Right hindlimb (tissue), 1 donor: Measurements from ENCODE around the gene MGLL.
A peak's percentile ranks its signal among the peaks of the same experiment; 100 is the strongest.
"Not testable (repeated sequence)": the region's sequence is repeated elsewhere in the genome, so short reads cannot be mapped to it uniquely, and the experiment has no call there.

Experiments
- DNase-seq: peaks from one replicate; pipeline ENCODE4 v3.0.0-alpha.2; 2018

Gene MGLL

GRCh38 chr3:127718916-127719290 is 103.4 kb downstream of the MGLL start:
- no peak for DNase-seq

DNA sequence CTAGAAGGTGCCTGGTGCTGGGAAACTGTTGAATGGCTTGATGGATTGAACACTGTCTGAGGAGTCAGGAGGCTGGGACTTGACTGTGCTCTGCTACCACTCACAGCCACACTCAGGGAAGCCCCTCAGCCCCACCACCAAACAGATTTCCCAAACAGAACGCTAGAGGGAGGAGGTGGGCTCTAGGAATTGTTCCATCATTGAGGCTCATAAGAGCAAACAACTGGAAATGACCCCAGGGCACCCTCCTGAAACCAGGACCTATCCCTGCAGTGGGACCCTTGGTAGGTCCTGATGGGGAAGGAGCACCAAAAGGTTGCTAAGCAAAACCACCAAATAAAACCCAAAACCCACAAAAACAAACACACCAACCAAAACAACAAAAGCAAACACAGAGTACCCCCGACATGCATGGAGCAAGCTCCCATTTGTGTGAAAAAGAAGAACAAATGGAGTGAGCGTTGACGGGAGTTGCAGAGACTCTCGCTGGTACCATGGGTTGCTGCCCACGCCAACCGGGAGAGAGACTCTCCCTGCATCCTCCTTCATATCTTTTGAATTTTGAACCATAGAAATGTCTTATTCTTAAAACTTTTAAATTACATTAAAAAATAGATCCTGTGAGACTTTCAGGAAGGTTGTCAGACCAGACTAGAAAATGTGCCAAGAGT is 103.9 kb downstream of the MGLL start:
- no peak for DNase-seq

- DNase-seq: no peak
Measured at GRCh38 chr3:127717357-127718244, 104.7 kb downstream of the MGLL start.

- DNase-seq: no peak
Measured at GRCh38 chr3:127716384-127716783, 105.9 kb downstream of the MGLL start.

DNA sequence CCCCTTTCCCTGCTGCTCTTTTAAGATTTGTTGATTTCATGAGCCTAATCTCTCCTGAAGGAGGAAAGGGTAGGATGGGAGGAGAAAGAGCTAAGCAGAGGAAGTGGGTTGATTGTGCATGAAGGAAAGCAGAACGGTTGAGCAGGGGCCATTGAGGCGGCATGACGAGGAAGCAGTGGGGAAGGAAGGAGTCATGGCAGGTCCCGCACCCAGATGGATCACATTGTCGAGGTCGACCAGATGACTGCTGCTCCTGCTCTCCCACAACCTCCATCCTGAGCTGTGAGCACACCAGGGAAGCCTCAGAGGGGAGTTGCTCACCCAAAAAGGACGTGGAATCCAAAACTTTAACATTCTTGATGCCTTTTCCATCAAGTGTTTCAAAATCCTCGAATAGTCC is 106.8 kb downstream of the MGLL start:
- DNase-seq: no peak

DNA sequence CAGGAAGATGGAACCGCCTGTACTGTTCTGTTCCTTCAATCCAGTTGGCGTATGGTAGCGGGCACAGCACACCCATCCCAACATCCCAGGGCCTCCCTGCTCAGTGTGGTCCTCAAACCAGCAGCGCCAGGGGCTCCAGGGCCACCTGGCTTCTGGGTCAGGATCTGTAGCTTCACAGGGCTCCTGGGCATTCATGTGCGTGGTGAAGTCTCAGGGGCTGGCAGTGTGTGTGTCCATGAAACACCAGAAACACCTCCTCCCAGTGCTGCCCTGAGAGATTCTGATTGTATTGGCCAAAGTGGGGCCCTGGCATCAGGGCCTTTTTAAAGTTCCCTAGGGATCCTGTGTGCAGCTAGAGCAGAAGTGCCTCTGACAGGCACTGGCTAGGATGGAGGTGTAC is 107.4 kb downstream of the MGLL start:
- no peak for DNase-seq

DNA sequence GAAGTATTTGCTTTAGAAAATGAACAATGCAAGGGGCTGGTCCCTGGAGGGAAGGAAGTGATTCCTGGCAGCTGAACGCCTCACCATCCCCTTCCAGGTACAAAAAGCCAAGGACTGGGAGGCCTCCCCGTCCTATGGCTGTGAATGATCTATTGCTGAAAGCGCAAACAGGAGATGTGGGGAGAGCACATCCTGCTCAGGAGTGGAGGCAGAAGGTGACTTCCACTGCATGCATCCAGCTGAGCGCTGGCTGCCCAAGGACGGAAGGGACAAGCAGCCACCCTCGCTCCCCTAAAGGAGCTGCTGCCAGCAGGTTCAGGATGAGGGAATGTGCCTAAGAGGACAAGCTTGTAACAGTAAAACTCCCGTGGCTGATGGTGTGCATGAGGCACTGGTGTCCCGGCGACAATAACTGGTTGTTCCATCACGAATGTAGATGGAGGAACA is 108.2 kb downstream of the MGLL start:
- DNase-seq: peak; percentile 37

GRCh38 chr3:127712881-127713771 is 109.2 kb downstream of the MGLL start:
- no peak for DNase-seq

GRCh38 chr3:127712461-127712860 is 109.9 kb downstream of the MGLL start:
- DNase-seq: no peak

- no peak for DNase-seq
Measured at GRCh38 chr3:127711896-127712295, 110.4 kb downstream of the MGLL start.

DNA sequence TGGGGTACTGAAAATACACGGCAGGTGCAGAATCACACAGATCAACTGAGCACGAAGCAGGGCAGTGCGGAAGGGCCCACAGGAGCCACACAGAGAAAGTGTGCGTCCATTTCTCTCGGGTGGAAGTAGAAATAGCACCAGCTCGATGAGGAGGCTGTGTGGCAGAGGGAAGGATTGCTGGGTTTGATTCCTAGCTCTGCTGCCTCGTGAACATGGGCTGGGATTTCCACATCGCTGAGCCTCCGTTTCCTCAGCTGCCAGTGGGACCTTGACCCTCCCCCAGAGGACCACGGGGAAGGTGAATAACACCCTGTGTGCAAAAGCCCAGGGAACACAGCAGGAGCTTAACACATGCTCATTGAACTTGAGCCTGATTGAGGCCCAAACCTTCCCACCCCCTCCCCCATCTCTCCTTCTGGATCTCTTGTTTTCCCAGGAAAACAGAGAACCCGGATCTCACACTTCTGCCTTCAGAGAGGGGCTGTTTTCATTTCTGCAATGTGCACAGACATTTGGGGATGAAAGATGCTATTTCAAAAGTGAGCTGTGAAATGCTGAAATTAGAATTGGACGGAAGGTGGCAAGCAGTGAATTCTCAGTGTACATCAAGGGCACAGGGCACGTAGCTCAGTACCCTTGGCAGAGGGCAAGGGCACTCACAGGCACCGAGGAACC is 111.2 kb downstream of the MGLL start:
- peak; percentile 4 for DNase-seq

GRCh38 chr3:127710155-127710941 is 112.0 kb downstream of the MGLL start:
- peak; percentile 15 for DNase-seq

DNA sequence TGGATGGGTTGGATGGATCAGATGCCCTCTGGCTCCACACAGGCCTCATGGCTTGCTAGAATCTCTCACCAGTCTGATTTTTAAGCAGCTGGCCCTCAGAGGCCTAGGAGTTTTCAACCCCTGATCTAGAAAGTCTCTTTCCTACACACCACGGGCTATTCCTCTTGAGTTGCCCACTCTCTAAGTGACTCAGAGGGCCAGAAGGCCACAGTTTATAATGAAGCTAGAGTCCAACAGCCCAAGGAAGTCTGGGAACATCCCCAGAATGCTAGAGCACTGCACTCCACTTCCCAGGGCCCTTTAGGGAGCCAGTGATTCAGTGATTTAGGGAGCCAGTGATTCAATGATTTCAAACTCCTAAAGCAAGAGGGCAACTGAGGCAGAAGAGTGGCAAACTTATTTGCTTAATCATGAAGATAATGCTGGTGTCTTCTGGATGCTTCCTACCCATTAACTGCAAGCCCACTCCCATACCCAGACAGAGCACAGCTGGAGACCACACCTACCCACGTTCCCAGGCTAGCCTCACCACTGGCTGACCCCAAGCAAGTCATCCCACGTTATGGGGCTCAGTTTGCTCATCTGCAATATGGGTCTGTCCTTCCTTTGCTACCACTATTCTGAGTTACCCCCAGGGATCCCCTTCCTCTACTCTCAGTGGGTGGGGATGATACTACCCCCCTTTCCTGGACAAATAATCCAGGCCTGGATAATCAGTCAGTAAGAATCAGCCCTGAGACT is 112.8 kb downstream of the MGLL start:
- DNase-seq: peak; percentile 6

- DNase-seq: no peak
Measured at GRCh38 chr3:127708837-127709236, 113.5 kb downstream of the MGLL start.

- no peak for DNase-seq
Measured at GRCh38 chr3:127707851-127708411, 114.4 kb downstream of the MGLL start.

- no peak for DNase-seq
Measured at GRCh38 chr3:127706785-127707351, 115.4 kb downstream of the MGLL start.

DNA sequence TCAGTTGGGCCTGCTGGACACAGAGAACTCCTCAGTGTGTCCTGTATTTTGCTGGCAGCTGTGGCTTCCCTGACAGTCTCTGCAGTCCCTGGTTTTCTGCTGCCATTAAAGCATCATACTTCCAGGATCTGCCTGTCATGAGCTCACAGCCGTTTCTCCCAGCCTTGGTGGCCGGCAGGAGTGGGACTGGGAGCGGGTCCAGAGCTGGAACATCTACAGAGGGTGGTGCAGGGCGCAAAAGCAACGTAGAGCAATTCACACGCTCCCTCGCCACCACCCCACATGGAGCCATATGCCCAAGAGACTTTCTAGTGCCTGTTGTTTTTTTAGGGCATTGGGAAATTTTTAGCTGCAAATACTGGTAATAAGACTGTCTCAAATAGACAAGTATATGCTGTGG is 116.0 kb downstream of the MGLL start:
- no peak for DNase-seq

DNA sequence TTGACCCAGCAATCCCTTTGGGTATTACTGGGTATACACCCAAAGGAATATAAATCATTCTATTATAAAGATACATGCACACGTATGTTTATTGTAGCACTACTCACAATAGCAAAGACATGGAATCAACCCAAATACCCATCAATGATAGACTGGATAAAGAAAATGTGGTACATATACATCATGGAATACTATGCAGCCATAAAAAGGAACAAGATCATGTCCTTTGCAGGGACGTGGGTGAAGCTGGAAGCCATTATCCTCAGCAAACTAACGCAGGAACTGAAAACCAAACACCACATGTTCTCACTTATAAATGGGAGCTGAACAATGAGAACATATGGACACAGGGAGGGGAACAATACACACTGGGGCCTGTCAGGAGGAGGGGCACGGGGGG is 117.5 kb downstream of the MGLL start:
- not testable (repeated sequence) for DNase-seq

- no peak for DNase-seq
Measured at GRCh38 chr3:127702151-127702578, 120.2 kb downstream of the MGLL start.

GRCh38 chr3:127701280-127701911 is 120.9 kb downstream of the MGLL start:
- DNase-seq: no peak
